Skin of body (tissue), 2 donors: ENCODE measurements around the gene PFKFB4. TPM values are rescaled to one million over a fixed set of nuclear protein-coding genes. Genes with fewer than 3 reads are reported as not detected.

ENCODE experiments used
- DNase-seq: peaks from one replicate; lab custom pipeline; 2025; lab: John Stamatoyannopoulos, UW
- total RNA-seq: library from RNA; depleted of rRNA; stranded (reverse); fragments of >200 nt; gene quantifications from one replicate; pipeline ENCODE4 v1.2.3, GENCODE V29; 2014

PFKFB4 gene
- 5.4 TPM for total RNA-seq

- DNase-seq: peak; percentile 99
Observed at GRCh38 chr3:48556796-48557626, at the start of gene PFKFB4. PFKFB4 (minus strand) TSS chr3:48556803; CDS start chr3:48556777, 26 bp downstream.

- no peak for DNase-seq
Observed at GRCh38 chr3:48601622-48601994, 45.0 kb upstream of the PFKFB4 start.

GRCh38 chr3:48600711-48601621 is 44.4 kb upstream of the PFKFB4 start:
- no peak for DNase-seq

GRCh38 chr3:48599509-48600285 is 43.1 kb upstream of the PFKFB4 start:
- DNase-seq: no peak

- peak; percentile 49 for DNase-seq
Observed at GRCh38 chr3:48599077-48599501, 42.5 kb upstream of the PFKFB4 start.

GRCh38 chr3:48598323-48599076 is 41.9 kb upstream of the PFKFB4 start:
- DNase-seq: peak; percentile 86

GRCh38 chr3:48597408-48597800 is 40.8 kb upstream of the PFKFB4 start:
- DNase-seq: no peak

- DNase-seq: no peak
Observed at GRCh38 chr3:48596676-48597407, 40.2 kb upstream of the PFKFB4 start.

GRCh38 chr3:48596157-48596556 is 39.6 kb upstream of the PFKFB4 start:
- no peak for DNase-seq

GRCh38 chr3:48595526-48596121 is 39.0 kb upstream of the PFKFB4 start:
- peak; percentile 60 for DNase-seq

- DNase-seq: no peak
Observed at GRCh38 chr3:48595075-48595525, 38.5 kb upstream of the PFKFB4 start, which contains the start of gene COL7A1. COL7A1 (minus strand) TSS chr3:48595329; CDS start chr3:48595159, 170 bp downstream.

GRCh38 chr3:48594417-48595049 is 37.9 kb upstream of the PFKFB4 start:
- DNase-seq: no peak

GRCh38 chr3:48593337-48593736 is 36.7 kb upstream of the PFKFB4 start:
- no peak for DNase-seq

GRCh38 chr3:48592519-48593087 is 36.0 kb upstream of the PFKFB4 start:
- no peak for DNase-seq

GRCh38 chr3:48591886-48592518 is 35.4 kb upstream of the PFKFB4 start:
- no peak for DNase-seq

GRCh38 chr3:48591436-48591835 is 34.8 kb upstream of the PFKFB4 start:
- no peak for DNase-seq

GRCh38 chr3:48588230-48588629 is 31.6 kb upstream of the PFKFB4 start:
- DNase-seq: no peak

GRCh38 chr3:48587686-48588085 is 31.1 kb upstream of the PFKFB4 start:
- no peak for DNase-seq
